A549 (cell line): ENCODE results near the gene ZMYM1. TPM values are rescaled to one million over a fixed set of nuclear protein-coding genes. Genes with fewer than 3 reads are reported as not detected.

Experiments used
- ATAC-seq, 2 experiments: fragments of 200-7000 bp in 1 of 2; fragments of >200 bp in 1 of 2; cut with Nextera tagmentation in 1 of 2; cut with Tn5 transposase in 1 of 2; 3 replicates each; pipeline versions ENCODE4 v1.8.0 to v1.9.1; 2018 to 2020; ENCODE audit warnings: mild to moderate bottlenecking in 1 of 2, moderate library complexity in 1 of 2
- CTCF ChIA-PET: fragments of 300-600 bp; sonication (Branson Sonifier 250); formaldehyde crosslinking; extraction: SDS; loops from one replicate; lab custom pipeline; 2021; ENCODE audit warnings: antibody characterized with exemption, inconsistent platforms; lab: Yijun Ruan, JAX
- POLR2A ChIA-PET: fragments of 350-600 bp; formaldehyde crosslinking; extraction: SDS; loops from one replicate; lab custom pipeline; 2021; ENCODE audit warnings: antibody characterized with exemption, inconsistent platforms; lab: Yijun Ruan, JAX
- DNase-seq, 2 experiments: peaks; one replicate each; pipeline versions ENCODE4 v3.0.0 to v3.0.0-alpha.2; 2011 to 2016; ENCODE audit warnings: low read depth in 1 of 2, low spot score in 1 of 2
- FAIRE-seq: peaks from 2 replicates; lab custom pipeline; 2011; peaks lifted over from hg19 to GRCh38; lab: Jason Lieb, UNC
- H3K27ac ChIP-seq, 2 experiments: fragments of >200 bp; sonication (Bioruptor Twin); formaldehyde crosslinking; 3 replicates each; pipeline ENCODE4 v1.5.1; 2016 to 2017
- H3K4me1 ChIP-seq: fragments of >200 bp; sonication (Bioruptor Twin); formaldehyde crosslinking; 3 replicates; pipeline ENCODE4 v1.6.1; 2016
- H3K4me2 ChIP-seq: fragments of >200 bp; sonication (Bioruptor Twin); formaldehyde crosslinking; 3 replicates; pipeline ENCODE4 v1.6.1; 2016
- H3K4me3 ChIP-seq: fragments of >200 bp; sonication (Bioruptor Twin); formaldehyde crosslinking; 3 replicates; pipeline ENCODE4 v1.5.1; 2016
- H3K9me3 ChIP-seq: fragments of >200 bp; sonication (Bioruptor Twin); formaldehyde crosslinking; 3 replicates; pipeline ENCODE4 v1.6.1; 2016
- BCL3 ChIP-seq: fragments of >200 bp; sonication (Bioruptor Twin); formaldehyde crosslinking; IDR thresholded peaks from 3 replicates; pipeline ENCODE4 v1.6.1; 2016
- CBX8 ChIP-seq: fragments of 200-600 bp; sonication (generic); IDR thresholded peaks from 2 replicates; pipeline ENCODE4 v1.6.1; 2016
- CHD4 ChIP-seq: fragments of 200-600 bp; sonication (generic); IDR thresholded peaks from 2 replicates; pipeline ENCODE4 v1.6.1; 2016; ENCODE audit warnings: antibody characterized with exemption, mild to moderate bottlenecking, borderline replicate concordance
- GATA3 ChIP-seq: IDR thresholded peaks from 2 replicates; pipeline ENCODE4 v1.6.1; 2012; ENCODE audit warnings: borderline replicate concordance
- HES2 ChIP-seq: fragments of >200 bp; sonication (Bioruptor Twin); formaldehyde crosslinking; IDR thresholded peaks from 2 replicates; pipeline ENCODE4 v1.6.1; 2016
- HEYL ChIP-seq: fragments of 250-450 bp; sonication (Bioruptor Pico); IDR thresholded peaks from 2 replicates; pipeline ENCODE4 v1.8.0; 2021; ENCODE audit warnings: mild to moderate bottlenecking, moderate library complexity
- HOXB5 ChIP-seq: fragments of 250-450 bp; sonication (Bioruptor Pico); IDR thresholded peaks from 2 replicates; pipeline ENCODE4 v1.5.0; 2020; ENCODE audit warnings: mild to moderate bottlenecking, moderate library complexity
- JUN ChIP-seq, 2 experiments: fragments of >200 bp; sonication (Bioruptor Twin); formaldehyde crosslinking; IDR thresholded peaks; 2 replicates in 1 of 2; 3 replicates in 1 of 2; pipeline ENCODE4 v1.6.1; 2016 to 2017
- JUNB ChIP-seq: fragments of >200 bp; sonication (Bioruptor Twin); formaldehyde crosslinking; IDR thresholded peaks from 2 replicates; pipeline ENCODE4 v1.6.1; 2016
- KDM5A ChIP-seq: fragments of 200-600 bp; sonication (generic); IDR thresholded peaks from 2 replicates; pipeline ENCODE4 v1.6.1; 2016; ENCODE audit warnings: antibody characterized with exemption, mild to moderate bottlenecking
- MYC ChIP-seq: IDR thresholded peaks from 2 replicates; pipeline ENCODE4 v1.6.1; 2012; ENCODE audit warnings: mild to moderate bottlenecking, inconsistent platforms, low read length, improper control_type of control experiment, borderline replicate concordance
- NFE2L2 ChIP-seq: fragments of 150-350 bp; conservative IDR thresholded peaks from 2 replicates; pipeline ENCODE4 v1.6.1; 2014; ENCODE audit warnings: low read length
- NPAS2 ChIP-seq: fragments of 250-450 bp; sonication (Bioruptor Pico); IDR thresholded peaks from 2 replicates; pipeline ENCODE4 v1.8.0; 2022; ENCODE audit warnings: mild to moderate bottlenecking, moderate library complexity, borderline replicate concordance
- NR3C1 ChIP-seq: fragments of >200 bp; sonication (Bioruptor Twin); formaldehyde crosslinking; IDR thresholded peaks from 3 replicates; pipeline ENCODE4 v1.6.1; 2017
- PBX3 ChIP-seq: IDR thresholded peaks from 2 replicates; pipeline ENCODE4 v1.6.1; 2012
- PHF8 ChIP-seq: fragments of 200-600 bp; sonication (generic); IDR thresholded peaks from 2 replicates; pipeline ENCODE4 v1.6.1; 2016; ENCODE audit warnings: low read depth, mild to moderate bottlenecking, antibody characterized with exemption, moderate library complexity, borderline replicate concordance
- RARB ChIP-seq: fragments of 250-450 bp; sonication (Bioruptor Pico); IDR thresholded peaks from 2 replicates; pipeline ENCODE4 v1.8.0; 2021; ENCODE audit warnings: mild to moderate bottlenecking, moderate library complexity
- RCOR1 ChIP-seq: fragments of 150-350 bp; IDR thresholded peaks from 2 replicates; pipeline ENCODE4 v1.6.1; 2014; ENCODE audit warnings: antibody characterized with exemption, low read length, low read depth
- RNF2 ChIP-seq: fragments of 200-600 bp; sonication (generic); IDR thresholded peaks from 2 replicates; pipeline ENCODE4 v1.6.1; 2016; ENCODE audit warnings: low read depth, mild to moderate bottlenecking, antibody characterized with exemption, moderate library complexity, borderline replicate concordance
- SMC3 ChIP-seq: fragments of >200 bp; sonication (Bioruptor Twin); formaldehyde crosslinking; IDR thresholded peaks from 3 replicates; pipeline ENCODE4 v1.6.1; 2018; ENCODE audit warnings: inconsistent platforms
- TFCP2L1 ChIP-seq: fragments of 250-450 bp; sonication (Bioruptor Pico); IDR thresholded peaks from 2 replicates; pipeline ENCODE4 v1.5.0; 2021; ENCODE audit warnings: mild to moderate bottlenecking
- ZC3H11A ChIP-seq: fragments of 450-650 bp; IDR thresholded peaks from 2 replicates; pipeline ENCODE4 v1.6.1; 2014; ENCODE audit warnings: antibody characterized with exemption, mild to moderate bottlenecking
- ZNF302 ChIP-seq: fragments of 250-450 bp; sonication (Bioruptor Pico); IDR thresholded peaks from 2 replicates; pipeline ENCODE4 v1.9.0; 2021; ENCODE audit warnings: inconsistent platforms, mild to moderate bottlenecking, moderate library complexity
- ZSCAN20 ChIP-seq: fragments of 250-450 bp; sonication (Bioruptor Pico); IDR thresholded peaks from 2 replicates; pipeline ENCODE4 v1.8.0; 2022; ENCODE audit warnings: mild to moderate bottlenecking, moderate library complexity
- WGBS: methylation state at CpG from one replicate; pipeline ENCODE4 v1.1.6; 2017; ENCODE audit errors: missing lambda C conversion rate; 5-methylcytosine and 5-hydroxymethylcytosine counted together
- polyA plus RNA-seq, 4 experiments: library from polyadenylated mRNA; depleted of rRNA in 3 of 4; stranded (reverse); fragments of >200 nt; fragmentation: RNase III in 1 of 4; extraction: RNeasy Plus Mini Kit Qiagen cat#74134 plus additional on column Dnase treatment in 1 of 4; gene quantifications; 2 replicates in 3 of 4; 3 replicates in 1 of 4; pipeline ENCODE4 v1.2.3, GENCODE V29; 2011 to 2017
- TF ChIP-seq, protein P1 (sequence below): fragments of 250-450 bp; sonication (Bioruptor Pico); IDR thresholded peaks from 2 replicates; pipeline ENCODE4 v1.5.0; 2021; ENCODE audit warnings: mild to moderate bottlenecking, moderate library complexity, borderline replicate concordance

The ZMYM1 gene
- polyA plus RNA-seq, 2 of the 4 experiments (the other 2 are of a cell fraction), result 6.5 to 14.4 TPM

DNA sequence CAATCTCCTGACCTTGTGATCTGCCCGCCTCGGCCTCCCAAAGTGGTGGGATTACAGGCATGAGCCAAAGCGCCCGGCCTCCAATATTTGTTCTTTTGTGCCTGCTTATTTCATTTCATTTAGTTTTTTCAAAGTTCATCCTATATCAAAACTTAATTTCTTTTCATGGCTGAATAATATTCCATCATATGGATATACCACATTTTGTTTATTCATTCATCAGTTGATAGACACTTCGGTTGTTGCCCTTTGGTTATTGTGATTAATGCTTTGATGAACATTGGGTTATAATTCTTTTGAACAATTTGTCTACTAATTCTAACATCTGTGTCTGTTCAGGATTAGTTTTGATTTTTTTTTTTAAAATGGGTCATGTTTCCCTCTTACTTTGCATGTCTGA lies 72.0 kb downstream of the ZMYM1 start:
- ATAC-seq, result no peak
- no peak for DNase-seq
- ChIA-PET POLR2A (no interaction called here), CTCF (no interaction called here)
- Histone ChIP-seq H3K4me1 (no peaks in the 10 kb centered on the region), H3K9me3 (no peaks in the 10 kb centered on the region), H3K27ac (no peak overlapping the region), H3K4me3 (no peak overlapping the region), H3K4me2 (no peak overlapping the region)
- 49% methylated on average over 5 of the region's 5 CpGs for WGBS
- TF ChIP-seq CBX8 (no peak), BCL3 (no peak), GATA3 (no peak), SMC3 (no peak), NR3C1 (no peak), JUN (IDR thresholded peaks at IDR 0.05) (no peak), TFCP2L1 (CRISPR knock-in tag) (no peak), HOXB5 (CRISPR knock-in tag) (no peak), ZSCAN20 (CRISPR knock-in tag) (no peak), RARB (no peak), MYC (no peak), KDM5A (no peak), PHF8 (no peak), HES2 (no peak), NPAS2 (CRISPR knock-in tag) (no peak), PBX3 (no peak), HEYL (CRISPR knock-in tag) (no peak), RCOR1 (no peak)
- TF ChIP-seq, protein P1, sequence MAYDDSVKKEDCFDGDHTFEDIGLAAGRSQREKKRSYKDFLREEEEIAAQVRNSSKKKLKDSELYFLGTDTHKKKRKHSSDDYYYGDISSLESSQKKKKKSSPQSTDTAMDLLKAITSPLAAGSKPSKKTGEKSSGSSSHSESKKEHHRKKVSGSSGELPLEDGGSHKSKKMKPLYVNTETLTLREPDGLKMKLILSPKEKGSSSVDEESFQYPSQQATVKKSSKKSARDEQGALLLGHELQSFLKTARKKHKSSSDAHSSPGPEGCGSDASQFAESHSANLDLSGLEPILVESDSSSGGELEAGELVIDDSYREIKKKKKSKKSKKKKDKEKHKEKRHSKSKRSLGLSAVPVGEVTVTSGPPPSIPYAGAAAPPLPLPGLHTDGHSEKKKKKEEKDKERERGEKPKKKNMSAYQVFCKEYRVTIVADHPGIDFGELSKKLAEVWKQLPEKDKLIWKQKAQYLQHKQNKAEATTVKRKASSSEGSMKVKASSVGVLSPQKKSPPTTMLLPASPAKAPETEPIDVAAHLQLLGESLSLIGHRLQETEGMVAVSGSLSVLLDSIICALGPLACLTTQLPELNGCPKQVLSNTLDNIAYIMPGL (CRISPR knock-in tag), result no peak
- no peak for FAIRE-seq

- H3K27ac ChIP-seq, result no peak overlapping the region
- no peak overlapping the region for H3K4me3 ChIP-seq
- TF ChIP-seq RNF2 (no peak), JUN (IDR thresholded peaks at IDR 0.05) (no peak), ZNF302 (CRISPR knock-in tag) (no peak), CHD4 (no peak), ZC3H11A (no peak), CBX8 (no peak), JUNB (no peak), GATA3 (no peak), NFE2L2 (no peak)
- POLR2A ChIA-PET, result no interaction called here
- DNase-seq, result no peak
- no peak overlapping the region for H3K4me2 ChIP-seq
- peaks cover 7% of the 10 kb centered on the region; the same call in 2 of the 3 replicates for H3K9me3 ChIP-seq
- CTCF ChIA-PET, result interaction anchor here (0.6 kb wide), 1 partner anchor 14 kb away, joined by 3 read pairs; no protein-coding TSS in a partner anchor
- 57% methylated on average over 3 of the region's 3 CpGs for WGBS
- no peak for ATAC-seq
- FAIRE-seq, result no peak
- H3K4me1 ChIP-seq, result no peaks in the 10 kb centered on the region
These were observed 85.7 kb downstream of the ZMYM1 start for GRCh38 chr1:35164893-35165292.

Other genes starting within 250 kb of the ZMYM1 start
- 34.6 and 35.8 TPM in 2 replicates for gene SMIM12, start 219.6 kb upstream of the ZMYM1 start, polyA plus RNA-seq (2011; rRNA removed)
- 34.5 to 37.5 TPM (median 34.6 TPM) in 3 replicates for gene SMIM12, start 219.6 kb upstream of the ZMYM1 start, polyA plus RNA-seq (2017; fragmentation: RNase III; extraction: RNeasy Plus Mini Kit Qiagen cat#74134 plus additional on column Dnase treatment)
- gene DLGAP3, start 149.7 kb upstream of the ZMYM1 start, polyA plus RNA-seq (2011; rRNA removed), result 0.03 TPM in 1 of 2 replicates, not detected in the other
- 0.04 to 0.07 TPM (median 0.05 TPM) in 3 replicates for gene DLGAP3, start 149.7 kb upstream of the ZMYM1 start, polyA plus RNA-seq (2017; fragmentation: RNase III; extraction: RNeasy Plus Mini Kit Qiagen cat#74134 plus additional on column Dnase treatment)
- gene TMEM35B, start 94.0 kb upstream of the ZMYM1 start, polyA plus RNA-seq (2011; rRNA removed), result 27.2 and 31.8 TPM in 2 replicates
- 12.6 to 16.8 TPM (median 13.3 TPM) in 3 replicates for gene TMEM35B, start 94.0 kb upstream of the ZMYM1 start, polyA plus RNA-seq (2017; fragmentation: RNase III; extraction: RNeasy Plus Mini Kit Qiagen cat#74134 plus additional on column Dnase treatment)
- gene ZMYM6, start 47.4 kb upstream of the ZMYM1 start, polyA plus RNA-seq (2011; rRNA removed), result 9.7 and 10.9 TPM in 2 replicates
- gene ZMYM6, start 47.4 kb upstream of the ZMYM1 start, polyA plus RNA-seq (2017; fragmentation: RNase III; extraction: RNeasy Plus Mini Kit Qiagen cat#74134 plus additional on column Dnase treatment), result 4.4 to 5.4 TPM (median 4.5 TPM) in 3 replicates
- 99.6 and 151 TPM in 2 replicates for gene SFPQ, start 113.8 kb downstream of the ZMYM1 start, polyA plus RNA-seq (2011; rRNA removed)
- 327 to 363 TPM (median 332 TPM) in 3 replicates for gene SFPQ, start 113.8 kb downstream of the ZMYM1 start, polyA plus RNA-seq (2017; fragmentation: RNase III; extraction: RNeasy Plus Mini Kit Qiagen cat#74134 plus additional on column Dnase treatment)
- 30.8 and 36.3 TPM in 2 replicates for gene ZMYM4, start 189.3 kb downstream of the ZMYM1 start, polyA plus RNA-seq (2011; rRNA removed)
- 12.2 to 12.7 TPM (median 12.6 TPM) in 3 replicates for gene ZMYM4, start 189.3 kb downstream of the ZMYM1 start, polyA plus RNA-seq (2017; fragmentation: RNase III; extraction: RNeasy Plus Mini Kit Qiagen cat#74134 plus additional on column Dnase treatment)